Measurements from ENCODE around the gene WDR27. TPM values are rescaled to one million over a fixed set of nuclear protein-coding genes. Genes with fewer than 3 reads are reported as not detected.

The WDR27 gene
- total RNA-seq (2014; rRNA removed; shearing (Covaris generic)) (69.5 and 77.2 TPM in 2 replicates), total RNA-seq (2022) (107 and 108 TPM in 2 replicates), Bru-seq, nascent RNA (percentile 77 among the genes with signal in this experiment), BruChase-seq, experiment 1, labeled RNA remaining after a 6-hour chase (percentile 96 among the genes with signal in this experiment), BruChase-seq, experiment 2, labeled RNA remaining after a 2-hour chase (percentile 90 among the genes with signal in this experiment)
- long read RNA-seq, partial matches to known transcripts, result 22 of 70 reads
- long read RNA-seq, other reads (novel, unspliced or antisense), result 45 of 70 reads

DNA sequence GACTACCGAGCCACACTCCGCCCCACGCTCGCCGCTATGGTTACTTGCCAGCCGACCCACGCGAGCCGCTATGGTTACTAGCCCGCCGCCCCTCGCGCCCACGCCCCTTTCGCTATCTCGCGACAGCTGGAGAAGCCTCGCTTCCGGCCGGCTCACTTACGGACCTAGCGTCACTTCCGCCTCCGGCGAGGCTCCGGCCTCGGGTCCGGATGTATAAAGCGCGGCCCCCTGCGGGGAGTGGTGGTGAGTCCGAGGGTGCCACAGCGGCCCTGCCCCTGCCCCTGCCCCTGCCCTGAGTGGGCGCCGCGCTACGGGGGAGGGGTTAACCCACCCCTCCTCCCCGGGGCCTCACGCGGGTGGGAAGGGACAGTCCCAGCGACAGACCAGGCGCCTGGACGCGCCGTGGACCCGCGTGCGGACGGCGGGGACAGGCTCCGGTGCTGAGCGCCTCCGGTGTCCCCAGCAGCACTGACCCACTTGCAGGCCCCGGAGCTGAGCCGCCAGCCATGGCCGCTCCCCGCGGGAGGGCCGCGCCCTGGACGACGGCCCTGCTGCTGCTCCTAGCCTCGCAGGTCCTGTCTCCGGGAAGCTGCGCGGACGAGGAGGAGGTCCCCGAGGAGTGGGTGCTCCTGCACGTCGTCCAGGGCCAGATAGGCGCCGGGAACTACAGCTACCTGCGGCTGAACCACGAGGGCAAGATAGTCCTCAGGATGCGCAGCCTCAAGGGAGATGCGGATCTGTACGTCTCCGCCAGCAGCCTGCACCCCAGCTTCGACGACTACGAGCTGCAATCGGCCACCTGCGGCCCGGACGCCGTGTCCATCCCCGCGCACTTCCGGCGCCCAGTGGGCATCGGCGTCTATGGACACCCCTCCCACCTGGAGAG is at the start of gene WDR27, which contains the start of gene C6orf120:
TSS of gene WDR27 (minus strand) at position 76 of the 886 bp plus-strand sequence. CDS start 13,024 bp downstream, outside the sequence.
TSS of gene C6orf120 (plus strand) at position 173 of the 886 bp plus-strand sequence. CDS start at position 507, 334 bp downstream.
- H3K79me2 ChIP-seq (ENCODE audit: insufficient read depth, low read depth, low read length), result peaks cover 75% of the 10 kb centered on the region
- H3K9me2 ChIP-seq (ENCODE audit: insufficient read depth, low read length), result no peaks in the 10 kb centered on the region
- H3K4me1 ChIP-seq (ENCODE audit: insufficient read depth, low read length, poor library complexity, severe bottlenecking), result peaks cover 50% of the 10 kb centered on the region
- peak within 1 kb of the TSS; percentile 90 for H3K4me3 ChIP-seq (ENCODE audit: low read depth, low read length, poor library complexity, severe bottlenecking)
- CTCF ChIA-PET (ENCODE audit: unreplicated experiment), result interaction anchor here (0.6 kb wide), 2 partner anchors 164 to 231 kb away, joined by 3 read pairs; no protein-coding TSS in a partner anchor
- H3K4me2 ChIP-seq (ENCODE audit: low read length), result peak within 1 kb of the TSS; percentile 92
- DNase-seq (ENCODE audit: low spot score), result peak; percentile 98
- peaks cover 36% of the 10 kb centered on the region for H4K20me1 ChIP-seq (ENCODE audit: insufficient read depth, low read length)
- peak within 1 kb of the TSS; percentile 65 for H2AFZ ChIP-seq (ENCODE audit: low read length)
- TF ChIP-seq EZH2phosphoT487 (IDR thresholded peaks at IDR 0.05; ENCODE audit: borderline replicate concordance, low read depth, low read length), result no peak
- TF ChIP-seq, protein P1, sequence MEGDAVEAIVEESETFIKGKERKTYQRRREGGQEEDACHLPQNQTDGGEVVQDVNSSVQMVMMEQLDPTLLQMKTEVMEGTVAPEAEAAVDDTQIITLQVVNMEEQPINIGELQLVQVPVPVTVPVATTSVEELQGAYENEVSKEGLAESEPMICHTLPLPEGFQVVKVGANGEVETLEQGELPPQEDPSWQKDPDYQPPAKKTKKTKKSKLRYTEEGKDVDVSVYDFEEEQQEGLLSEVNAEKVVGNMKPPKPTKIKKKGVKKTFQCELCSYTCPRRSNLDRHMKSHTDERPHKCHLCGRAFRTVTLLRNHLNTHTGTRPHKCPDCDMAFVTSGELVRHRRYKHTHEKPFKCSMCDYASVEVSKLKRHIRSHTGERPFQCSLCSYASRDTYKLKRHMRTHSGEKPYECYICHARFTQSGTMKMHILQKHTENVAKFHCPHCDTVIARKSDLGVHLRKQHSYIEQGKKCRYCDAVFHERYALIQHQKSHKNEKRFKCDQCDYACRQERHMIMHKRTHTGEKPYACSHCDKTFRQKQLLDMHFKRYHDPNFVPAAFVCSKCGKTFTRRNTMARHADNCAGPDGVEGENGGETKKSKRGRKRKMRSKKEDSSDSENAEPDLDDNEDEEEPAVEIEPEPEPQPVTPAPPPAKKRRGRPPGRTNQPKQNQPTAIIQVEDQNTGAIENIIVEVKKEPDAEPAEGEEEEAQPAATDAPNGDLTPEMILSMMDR (conservative IDR thresholded peaks at IDR 0.05; ENCODE audit: low read length), result 0 out of 2 replicates have a peak, but pooled peaks have one; percentile 24
- BruUV-seq (replicated peaks), result no TSS peak
- POLR2A ChIA-PET, result interaction anchor here (0.6 to 4.7 kb wide), 10 partner anchors 9 to 245 kb away, joined by 3 to 28 read pairs (median 4); no protein-coding TSS in a partner anchor
- intact Hi-C loops (cut with micrococcal nuclease; ENCODE audit: unreplicated experiment), result loop anchor here (1.0 to 5.0 kb wide), 3 partner anchors 21 to 850 kb away; partner anchors contain the start of genes DYNLT2, ERMARD, PSMB1 and TBP
- H3K9me3 ChIP-seq (ENCODE audit: low read length), result no peaks in the 10 kb centered on the region
- H3K27ac ChIP-seq (ENCODE audit: low read depth, low read length, poor library complexity, severe bottlenecking), result peak within 1 kb of the TSS; percentile 63
- peaks cover 65% of the 10 kb centered on the region for H3K36me3 ChIP-seq (ENCODE audit: insufficient read depth, low read length)

DNA sequence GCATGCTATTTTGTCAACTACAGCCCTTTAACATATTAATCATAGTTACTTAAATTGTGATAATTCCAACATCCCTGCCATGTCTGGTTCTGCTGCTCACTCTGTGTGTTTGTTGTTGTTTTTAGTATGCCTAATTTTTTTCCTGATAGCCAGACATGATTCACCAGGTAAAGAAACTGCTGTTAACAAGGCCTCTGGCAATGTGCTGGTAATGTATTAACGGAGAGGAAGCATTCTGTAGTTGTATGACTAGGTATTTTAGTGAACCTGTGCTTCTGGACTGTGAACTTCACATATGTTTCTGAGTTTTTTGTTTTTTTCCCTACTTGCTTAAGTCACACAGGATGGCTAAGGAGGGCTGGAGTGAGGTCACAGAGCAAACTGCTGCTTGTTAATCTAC is 44.7 kb upstream of the WDR27 start:
- no peak for DNase-seq (ENCODE audit: low spot score)
- Histone ChIP-seq H3K4me2 (ENCODE audit: low read length) (no peak overlapping the region), H4K20me1 (ENCODE audit: insufficient read depth, low read length) (no peaks in the 10 kb centered on the region; the same call in 1 of the 2 replicates), H2AFZ (ENCODE audit: low read length) (no peak overlapping the region), H3K36me3 (ENCODE audit: insufficient read depth, low read length) (peaks cover 29% of the 10 kb centered on the region), H3K27ac (ENCODE audit: low read depth, low read length, poor library complexity, severe bottlenecking) (no peak overlapping the region), H3K4me1 (ENCODE audit: insufficient read depth, low read length, poor library complexity, severe bottlenecking) (peaks cover 10% of the 10 kb centered on the region), H3K4me3 (ENCODE audit: low read depth, low read length, poor library complexity, severe bottlenecking) (no peak overlapping the region), H3K9me3 (ENCODE audit: low read length) (peaks cover 20% of the 10 kb centered on the region), H3K9me2 (ENCODE audit: insufficient read depth, low read length) (no peaks in the 10 kb centered on the region), H3K79me2 (ENCODE audit: insufficient read depth, low read depth, low read length) (peaks cover 21% of the 10 kb centered on the region)
- POLR2A ChIA-PET, result interaction anchor here (0.7 to 0.9 kb wide), 3 partner anchors 12 to 547 kb away, joined by 3 to 5 read pairs (median 4); no protein-coding TSS in a partner anchor
- TF ChIP-seq, protein P1 (conservative IDR thresholded peaks at IDR 0.05; ENCODE audit: low read length), result no peak
- TF ChIP-seq EZH2phosphoT487 (IDR thresholded peaks at IDR 0.05; ENCODE audit: borderline replicate concordance, low read depth, low read length), result no peak
- no TSS peak for BruUV-seq (replicated peaks)
- CTCF ChIA-PET (ENCODE audit: unreplicated experiment), result no interaction called here
- intact Hi-C loops (cut with micrococcal nuclease; ENCODE audit: unreplicated experiment), result no loop called here
